ENCODE data around the gene PKNOX2. TPM values are rescaled to one million over a fixed set of nuclear protein-coding genes. Genes with fewer than 3 reads are reported as not detected.

Gene PKNOX2
- total and polyA plus RNA-seq, 2 of the 8 experiments (the other 6 are each of a cell fraction or from before 2014, with no cell fraction given): 2.0 TPM

- TF ChIP-seq NRF1 (IDR thresholded peaks at IDR 0.05; ENCODE audit: low read depth, low read length) (no peak), CHD2 (IDR thresholded peaks at IDR 0.05; ENCODE audit: low read length) (no peak)
Measured at GRCh38 chr11:125431481-125431880, 266.9 kb downstream of the PKNOX2 start (continued).

Data from H1 (cell line).